K562 (cell line): ENCODE data around the gene OR13A1.
"Not testable (repeated sequence)": the region's sequence is repeated elsewhere in the genome, so short reads cannot be mapped to it uniquely, and the experiment has no call there.

Source experiments
- EP300 ChIP-seq: IDR thresholded peaks from 2 replicates; pipeline ENCODE4 v1.6.1; 2012; ENCODE audit warnings: low read length, improper control_type of control experiment
- EZH2 ChIP-seq: IDR thresholded peaks from 2 replicates; pipeline ENCODE4 v1.6.1; 2012; ENCODE audit warnings: low read depth, mild to moderate bottlenecking, inconsistent platforms, low read length, borderline replicate concordance
- KAT7 ChIP-seq: sonication (generic); formaldehyde crosslinking; IDR thresholded peaks from 2 replicates; pipeline ENCODE4 v1.8.0; 2022; ENCODE audit warnings: missing genetic modification reagents, mild to moderate bottlenecking, borderline replicate concordance
- NRF1 ChIP-seq, 2 experiments: fragments of 450-650 bp; IDR thresholded peaks in 1 of 2; conservative IDR thresholded peaks in 1 of 2; 2 replicates each; pipeline ENCODE4 v1.6.1; 2014; ENCODE audit warnings: mild to moderate bottlenecking in 2 of 2
- TRIM24 ChIP-seq, 2 experiments: fragments of 450-650 bp; IDR thresholded peaks; 2 replicates each; pipeline ENCODE4 v1.6.1; 2016
- YBX1 ChIP-seq: fragments of 450-650 bp; IDR thresholded peaks from 2 replicates; pipeline ENCODE4 v1.7.1; 2016; ENCODE audit warnings: mild to moderate bottlenecking
- ZBTB8A ChIP-seq: fragments of 450-650 bp; IDR thresholded peaks from 2 replicates; pipeline ENCODE4 v1.6.1; 2018; ENCODE audit warnings: mild to moderate bottlenecking, moderate library complexity; ENCODE audit not compliant: partially characterized antibody
- ZC3H11A ChIP-seq: IDR thresholded peaks from 2 replicates; pipeline ENCODE4 v1.6.1; 2012; ENCODE audit warnings: low read depth, low read length, improper control_type of control experiment

GRCh38 chr10:45260635-45261034 lies 54.8 kb downstream of the OR13A1 start:
- TF ChIP-seq TRIM24 (IDR thresholded peaks at IDR 0.05), result peak; percentile 77 to 78
- TF ChIP-seq EZH2; KAT7; YBX1; ZC3H11A; NRF1 (conservative IDR thresholded peaks at IDR 0.05 in 1 of 2, IDR thresholded peaks at IDR 0.05 in 1 of 2); ZBTB8A; EP300: not testable (repeated sequence)
